HUES6 (cell line): ENCODE data around the gene MICU1.

Experiments
- H3K27ac ChIP-seq: 2 replicates; pipeline ENCODE4 v1.7.0; 2013; ENCODE audit warnings: low read depth, mild to moderate bottlenecking, low read length, inconsistent platforms
- H3K27me3 ChIP-seq: 2 replicates; pipeline ENCODE4 v1.6.1; 2013; ENCODE audit warnings: low read length; ENCODE audit not compliant: control insufficient read depth, insufficient read depth
- H3K36me3 ChIP-seq: 2 replicates; pipeline ENCODE4 v1.6.1; 2013; ENCODE audit warnings: low read length; ENCODE audit not compliant: control insufficient read depth, insufficient read depth
- H3K4me1 ChIP-seq: 2 replicates; pipeline ENCODE4 v1.6.1; 2013; ENCODE audit warnings: low read length; ENCODE audit not compliant: control insufficient read depth, insufficient read depth
- H3K4me3 ChIP-seq: 2 replicates; pipeline ENCODE4 v1.5.1; 2013; ENCODE audit warnings: low read depth, low read length
- H3K9ac ChIP-seq: one replicate; pipeline ENCODE4 v1.6.1; 2013; ENCODE audit warnings: mild to moderate bottlenecking, low read length
- H3K9me3 ChIP-seq: 2 replicates; pipeline ENCODE4 v1.6.1; 2013; ENCODE audit warnings: low read depth, low read length; ENCODE audit not compliant: control insufficient read depth, insufficient read depth

Gene MICU1

DNA sequence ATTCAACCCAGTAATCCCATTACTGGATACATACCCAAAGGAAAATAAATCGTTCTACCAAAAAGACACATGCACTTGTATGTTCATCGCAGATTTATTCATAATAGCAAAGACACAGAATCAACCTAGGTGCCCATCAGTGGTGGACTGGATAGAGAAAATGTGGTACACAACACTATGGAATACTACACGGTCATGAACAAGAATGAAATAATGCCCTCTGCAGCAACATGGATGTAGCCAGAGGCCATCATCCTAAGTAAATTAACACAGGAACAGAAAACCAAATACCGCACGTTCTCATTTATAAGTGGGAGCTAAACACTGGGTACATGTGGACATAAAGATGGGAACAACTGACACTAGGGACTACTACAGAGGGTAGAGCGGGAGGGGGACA lies 120.4 kb downstream of the MICU1 start:
- no peaks in the 10 kb centered on the region for H3K4me1 ChIP-seq
- H3K9me3 ChIP-seq = peaks cover 7% of the 10 kb centered on the region; the same call in 1 of the 2 replicates
- no peaks in the 10 kb centered on the region for H3K27me3 ChIP-seq
- H3K4me3 ChIP-seq = no peak overlapping the region
- H3K27ac ChIP-seq = no peak overlapping the region
- no peak overlapping the region for H3K9ac ChIP-seq
- H3K36me3 ChIP-seq = peaks cover 7% of the 10 kb centered on the region; the same call in 1 of the 2 replicates

DNA sequence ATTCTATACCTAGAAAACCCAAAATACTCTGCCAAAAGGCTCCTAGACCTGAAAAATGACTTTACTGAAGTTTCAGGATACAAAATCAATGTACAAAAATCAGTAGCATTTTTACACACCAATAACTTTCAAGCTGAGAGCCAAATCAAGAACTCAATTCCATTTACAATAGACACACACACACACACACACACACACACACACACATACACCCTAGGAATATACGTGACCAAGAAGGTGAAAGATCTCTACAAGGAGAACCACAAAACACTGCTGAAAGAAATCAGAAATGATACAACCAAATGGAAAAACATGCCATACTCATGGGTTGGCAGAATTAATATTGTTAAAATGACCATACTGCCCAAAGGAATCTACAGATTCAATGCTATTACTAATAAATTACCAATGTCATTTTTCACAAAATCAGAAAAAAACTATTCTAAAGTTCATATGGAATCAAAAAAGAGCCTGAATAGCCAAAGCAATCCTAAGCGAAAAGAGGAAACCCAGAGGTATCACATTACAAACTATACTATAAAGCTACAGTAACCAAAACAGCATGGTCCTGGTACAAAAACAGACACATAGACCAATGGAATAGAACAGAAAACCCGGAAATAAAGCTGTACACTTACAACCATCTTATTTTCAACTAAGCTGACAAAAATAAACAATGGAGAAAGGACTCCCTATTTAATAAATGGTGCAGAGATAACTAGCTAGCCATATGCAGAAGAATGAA lies 122.0 kb downstream of the MICU1 start:
- Histone ChIP-seq H3K27ac (no peak overlapping the region), H3K9me3 (peaks cover 7% of the 10 kb centered on the region; the same call in 1 of the 2 replicates), H3K36me3 (peaks cover 7% of the 10 kb centered on the region; the same call in 1 of the 2 replicates), H3K4me3 (no peak overlapping the region), H3K9ac (no peak overlapping the region), H3K27me3 (no peaks in the 10 kb centered on the region), H3K4me1 (no peaks in the 10 kb centered on the region)

DNA sequence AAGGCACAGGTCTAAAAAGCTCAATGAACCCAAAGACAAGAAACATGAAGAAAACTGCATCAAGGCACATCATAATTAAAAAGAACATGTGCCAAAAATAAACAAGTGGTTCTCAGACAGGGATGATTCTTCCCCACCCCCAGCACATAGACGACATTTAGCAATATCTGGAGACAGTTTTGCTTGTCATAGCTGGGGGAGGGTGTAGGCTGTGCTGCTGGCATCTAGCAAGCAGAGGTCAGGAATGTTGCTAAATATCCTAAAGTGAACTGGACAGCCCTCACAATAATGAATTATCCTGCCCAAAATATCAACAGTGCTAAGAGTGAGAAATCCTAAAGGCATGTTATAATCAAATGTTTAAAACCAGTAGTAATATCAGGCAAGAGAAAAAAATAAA lies 122.6 kb downstream of the MICU1 start:
- no peaks in the 10 kb centered on the region for H3K27me3 ChIP-seq
- H3K36me3 ChIP-seq = peaks cover 7% of the 10 kb centered on the region; the same call in 1 of the 2 replicates
- no peak overlapping the region for H3K4me3 ChIP-seq
- no peaks in the 10 kb centered on the region for H3K4me1 ChIP-seq
- no peak overlapping the region for H3K9ac ChIP-seq
- no peak overlapping the region for H3K27ac ChIP-seq
- peaks cover 7% of the 10 kb centered on the region; the same call in 1 of the 2 replicates for H3K9me3 ChIP-seq

DNA sequence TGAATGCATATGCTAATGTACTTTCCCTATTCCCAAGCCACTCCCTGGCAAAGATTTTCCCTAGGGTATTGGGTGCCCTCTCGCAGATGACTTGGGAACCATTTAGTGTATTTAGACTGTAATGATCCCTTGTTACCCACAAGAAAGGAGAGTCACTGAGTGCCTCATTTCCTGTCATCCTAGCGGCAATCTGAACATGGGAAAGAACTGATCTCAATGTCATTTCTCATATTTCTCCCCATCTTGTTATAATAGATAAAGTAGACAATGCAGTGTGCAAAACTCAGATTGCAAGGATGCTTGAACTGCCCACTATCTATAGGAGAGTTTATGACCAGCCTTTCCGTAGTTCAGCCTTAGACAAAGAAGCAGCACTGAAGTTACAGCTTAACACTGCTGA lies 123.3 kb downstream of the MICU1 start:
- Histone ChIP-seq H3K9me3 (peaks cover 7% of the 10 kb centered on the region; the same call in 1 of the 2 replicates), H3K27me3 (no peaks in the 10 kb centered on the region), H3K4me3 (no peak overlapping the region), H3K36me3 (peaks cover 7% of the 10 kb centered on the region; the same call in 1 of the 2 replicates), H3K27ac (no peak overlapping the region), H3K4me1 (no peaks in the 10 kb centered on the region), H3K9ac (no peak overlapping the region)

DNA sequence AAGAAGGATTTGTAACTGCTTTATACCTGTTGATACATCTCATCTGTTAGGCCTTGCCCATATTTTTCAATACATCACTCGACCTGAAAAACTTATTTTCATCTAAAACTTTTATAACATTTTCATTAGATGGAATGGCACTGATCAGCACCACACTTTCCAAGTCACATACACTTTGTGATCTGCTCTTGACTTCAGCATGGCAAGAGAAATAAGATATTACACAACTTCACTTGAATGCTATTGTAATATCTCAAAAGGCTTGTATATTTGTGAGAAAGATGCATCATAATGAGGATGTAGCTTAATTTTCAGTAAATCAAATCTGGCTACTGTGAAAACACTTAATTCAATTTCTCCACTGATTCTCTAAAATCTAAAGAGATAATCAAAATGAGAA lies 126.2 kb downstream of the MICU1 start:
- Histone ChIP-seq H3K9ac (no peak overlapping the region), H3K36me3 (no peaks in the 10 kb centered on the region), H3K4me3 (no peak overlapping the region), H3K27me3 (no peaks in the 10 kb centered on the region), H3K4me1 (no peaks in the 10 kb centered on the region), H3K27ac (no peak overlapping the region), H3K9me3 (peaks cover 7% of the 10 kb centered on the region; the same call in 1 of the 2 replicates)

DNA sequence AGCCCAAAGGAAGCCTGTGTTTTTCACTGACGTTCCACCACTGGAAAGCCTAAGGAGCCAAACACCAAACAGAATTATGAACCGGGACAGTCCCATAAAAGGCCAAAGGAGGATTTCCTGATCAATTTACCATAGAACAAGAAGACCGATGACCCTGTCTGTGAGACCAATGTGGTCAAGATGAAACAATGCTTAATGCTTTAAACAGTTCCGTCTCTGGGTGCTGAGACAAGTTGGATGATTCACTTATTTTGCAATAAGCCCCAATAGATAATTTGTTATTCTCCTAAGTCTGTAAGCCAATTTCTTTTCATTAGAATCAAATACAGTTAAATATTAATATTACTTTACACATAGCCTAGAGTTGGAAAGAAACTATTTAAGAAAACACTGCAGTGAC lies 134.9 kb downstream of the MICU1 start:
- H3K9me3 ChIP-seq = no peaks in the 10 kb centered on the region
- H3K4me1 ChIP-seq = no peaks in the 10 kb centered on the region
- H3K9ac ChIP-seq = no peak overlapping the region
- no peaks in the 10 kb centered on the region for H3K27me3 ChIP-seq
- H3K36me3 ChIP-seq = no peaks in the 10 kb centered on the region
- H3K4me3 ChIP-seq = no peak overlapping the region
- H3K27ac ChIP-seq = no peak overlapping the region

DNA sequence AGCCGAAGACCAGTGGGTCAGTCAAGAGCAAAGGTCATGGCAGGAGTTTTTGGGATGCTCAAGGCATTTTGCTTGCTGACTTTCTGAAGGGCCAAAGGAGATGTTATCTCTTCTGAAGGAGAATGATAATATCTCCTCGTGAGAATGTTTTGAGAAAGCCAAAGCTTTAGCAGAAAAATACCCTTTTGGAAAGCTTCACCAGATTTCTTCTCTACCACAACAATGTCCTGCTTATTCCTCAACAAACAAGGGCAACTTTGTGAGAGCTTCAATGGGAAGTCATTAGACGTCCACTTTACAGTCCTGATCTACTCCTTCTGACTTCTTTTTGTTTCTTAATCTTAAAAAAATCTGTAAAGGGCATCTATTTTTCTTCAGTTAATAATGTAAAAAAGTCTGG lies 138.4 kb downstream of the MICU1 start:
- Histone ChIP-seq H3K4me3 (no peak overlapping the region), H3K4me1 (no peaks in the 10 kb centered on the region), H3K9me3 (no peaks in the 10 kb centered on the region), H3K27ac (no peak overlapping the region), H3K36me3 (no peaks in the 10 kb centered on the region), H3K9ac (no peak overlapping the region), H3K27me3 (no peaks in the 10 kb centered on the region)

DNA sequence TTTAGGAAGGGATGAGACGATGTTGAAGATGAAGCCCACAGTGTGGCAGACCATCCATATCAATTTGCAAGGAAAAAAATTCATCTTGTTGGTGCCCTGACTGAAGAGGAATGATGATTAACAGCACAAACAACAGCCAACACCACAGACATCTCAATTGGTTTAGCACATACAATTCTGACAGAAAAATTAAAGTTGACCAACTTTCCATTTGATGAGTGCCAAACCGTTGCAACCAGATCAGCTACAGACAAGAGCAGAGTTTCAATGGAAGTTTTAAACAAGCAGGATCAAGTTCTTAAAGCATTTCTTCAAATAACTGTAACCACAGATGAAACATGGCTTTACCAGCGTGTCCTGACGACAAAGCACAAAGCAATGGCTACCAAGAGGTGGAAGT lies 138.8 kb downstream of the MICU1 start:
- Histone ChIP-seq H3K4me3 (no peak overlapping the region), H3K9ac (no peak overlapping the region), H3K27me3 (no peaks in the 10 kb centered on the region), H3K4me1 (no peaks in the 10 kb centered on the region), H3K27ac (no peak overlapping the region), H3K36me3 (no peaks in the 10 kb centered on the region), H3K9me3 (no peaks in the 10 kb centered on the region)

DNA sequence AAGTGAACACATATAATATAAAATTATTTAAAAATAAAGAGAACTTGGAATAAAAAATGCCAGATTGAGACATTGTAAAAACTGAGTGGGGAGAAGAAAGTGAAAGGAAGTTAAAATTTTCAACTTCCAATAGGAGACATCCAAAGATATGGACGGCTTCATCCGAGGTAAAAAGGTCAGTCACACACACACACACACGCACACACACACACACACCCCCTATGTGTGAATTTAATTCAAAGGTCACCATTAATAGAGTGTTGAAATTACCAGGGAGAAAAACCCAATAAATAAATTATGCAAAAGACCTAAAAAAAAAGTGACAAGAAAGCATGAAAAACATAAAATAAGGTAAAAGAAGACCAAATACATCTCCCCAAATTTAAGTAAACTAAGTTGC lies 140.2 kb downstream of the MICU1 start:
- Histone ChIP-seq H3K27me3 (no peaks in the 10 kb centered on the region), H3K4me3 (no peak overlapping the region), H3K36me3 (no peaks in the 10 kb centered on the region), H3K9me3 (no peaks in the 10 kb centered on the region), H3K9ac (no peak overlapping the region), H3K4me1 (no peaks in the 10 kb centered on the region), H3K27ac (no peak overlapping the region)

DNA sequence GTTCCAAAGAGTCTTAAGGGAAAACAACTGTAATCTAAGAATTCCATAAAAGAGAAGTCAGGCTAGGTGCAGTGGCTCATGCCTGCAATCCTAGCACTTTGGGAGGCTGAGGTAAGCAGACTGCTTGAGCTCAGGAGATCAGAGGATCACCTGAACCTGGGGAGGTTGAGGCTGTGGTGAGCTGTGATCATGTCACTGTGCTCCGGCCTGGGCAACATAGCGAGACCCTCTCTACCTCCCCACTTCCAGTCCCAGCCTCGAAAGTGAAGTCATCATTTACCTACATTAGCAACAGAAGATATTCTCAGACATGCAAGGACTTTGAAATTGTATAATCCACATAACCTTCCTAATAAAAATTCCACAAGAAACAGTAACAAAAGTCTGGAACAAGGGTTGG lies 141.4 kb downstream of the MICU1 start:
- Histone ChIP-seq H3K9me3 (no peaks in the 10 kb centered on the region), H3K4me3 (no peak overlapping the region), H3K27me3 (no peaks in the 10 kb centered on the region), H3K9ac (no peak overlapping the region), H3K4me1 (no peaks in the 10 kb centered on the region), H3K36me3 (no peaks in the 10 kb centered on the region), H3K27ac (no peak overlapping the region)

DNA sequence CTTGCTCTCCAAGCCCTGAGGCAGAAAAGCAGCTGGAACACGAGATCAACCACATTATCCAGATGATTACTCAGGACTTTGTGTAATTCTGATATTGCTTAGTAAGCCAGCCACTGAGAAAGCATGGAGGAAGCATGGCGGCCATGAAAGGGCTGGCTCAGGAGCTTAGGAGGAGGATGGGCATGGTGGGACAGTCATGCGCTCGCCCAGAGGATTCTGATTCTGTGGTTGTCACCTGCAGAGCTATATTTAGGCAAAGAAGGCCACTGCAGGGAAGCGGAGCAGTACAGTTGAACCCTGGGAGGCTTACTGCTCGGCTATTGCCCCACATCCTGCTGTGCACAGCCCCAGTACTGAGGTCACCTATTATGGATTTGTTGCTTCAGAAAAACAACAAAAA lies 142.4 kb downstream of the MICU1 start:
- H3K9me3 ChIP-seq = no peaks in the 10 kb centered on the region
- H3K4me3 ChIP-seq = no peak overlapping the region
- H3K36me3 ChIP-seq = no peaks in the 10 kb centered on the region

More for the DNA sequence above, 142.4 kb downstream of the MICU1 start:
- no peaks in the 10 kb centered on the region for H3K27me3 ChIP-seq
- H3K9ac ChIP-seq = no peak overlapping the region
- H3K27ac ChIP-seq = no peak overlapping the region
- H3K4me1 ChIP-seq = no peaks in the 10 kb centered on the region
